GM21619 (cell line): ENCODE data around the gene SHC2.
"Not testable (repeated sequence)": the region's sequence is repeated elsewhere in the genome, so short reads cannot be mapped to it uniquely, and the experiment has no call there.

ENCODE experiments used
- ATAC-seq: cut with Tn5 transposase; IDR thresholded peaks from one replicate; pipeline ENCODE4 v1.9.1; 2021; ENCODE audit not compliant: unreplicated experiment

SHC2 gene

GRCh38 chr19:493391-494170 lies 32.7 kb upstream of the SHC2 start:
- no peak for ATAC-seq

GRCh38 chr19:492091-492531 lies 31.3 kb upstream of the SHC2 start:
- ATAC-seq, result no peak

- ATAC-seq, result no peak
These were observed 30.4 kb upstream of the SHC2 start for GRCh38 chr19:491146-491741.

- no peak for ATAC-seq
These were observed 28.8 kb upstream of the SHC2 start for GRCh38 chr19:489418-490196.

GRCh38 chr19:488505-489417 lies 27.9 kb upstream of the SHC2 start:
- ATAC-seq, result no peak

- ATAC-seq, result no peak
These were observed 24.9 kb upstream of the SHC2 start for GRCh38 chr19:485583-486236.

- no peak for ATAC-seq
These were observed 24.2 kb upstream of the SHC2 start for GRCh38 chr19:485077-485476.

GRCh38 chr19:484494-484893 lies 23.7 kb upstream of the SHC2 start:
- no peak for ATAC-seq

- ATAC-seq, result no peak
These were observed 22.7 kb upstream of the SHC2 start for GRCh38 chr19:483332-484072.

- no peak for ATAC-seq
These were observed 21.6 kb upstream of the SHC2 start for GRCh38 chr19:482186-483041.

GRCh38 chr19:481100-481499 lies 20.3 kb upstream of the SHC2 start:
- not testable (repeated sequence) for ATAC-seq

- no peak for ATAC-seq
These were observed 19.4 kb upstream of the SHC2 start for GRCh38 chr19:480016-480855.

- no peak for ATAC-seq
These were observed 18.1 kb upstream of the SHC2 start for GRCh38 chr19:478976-479375.

GRCh38 chr19:478236-478903 lies 17.5 kb upstream of the SHC2 start:
- ATAC-seq, result no peak

- ATAC-seq, result no peak
These were observed 14.5 kb upstream of the SHC2 start for GRCh38 chr19:475360-475759.

GRCh38 chr19:474126-475078 lies 13.6 kb upstream of the SHC2 start:
- no peak for ATAC-seq
